Thyroid gland (tissue), 4 donors: ENCODE data around the gene ANK3.

Source experiments
- POLR2A ChIP-seq, 2 donors: fragments of 450-650 bp; IDR thresholded peaks; one replicate each; pipeline ENCODE4 v1.6.1; 2017; ENCODE audit warnings: antibody characterized with exemption in 2 of 2, mild to moderate bottlenecking in 2 of 2, moderate library complexity in 1 of 2
- TF ChIP-seq, protein P1 (sequence below), 6 experiments: fragments of 200-600 bp in 3 of 6; fragments of 450-650 bp in 3 of 6; sonication (generic) in 3 of 6; IDR thresholded peaks; one replicate each; pipeline ENCODE4 v1.5.1; 2016 to 2019; ENCODE audit warnings: antibody characterized with exemption in 6 of 6, mild to moderate bottlenecking in 2 of 6, inconsistent platforms in 1 of 6, moderate library complexity in 1 of 6

DNA sequence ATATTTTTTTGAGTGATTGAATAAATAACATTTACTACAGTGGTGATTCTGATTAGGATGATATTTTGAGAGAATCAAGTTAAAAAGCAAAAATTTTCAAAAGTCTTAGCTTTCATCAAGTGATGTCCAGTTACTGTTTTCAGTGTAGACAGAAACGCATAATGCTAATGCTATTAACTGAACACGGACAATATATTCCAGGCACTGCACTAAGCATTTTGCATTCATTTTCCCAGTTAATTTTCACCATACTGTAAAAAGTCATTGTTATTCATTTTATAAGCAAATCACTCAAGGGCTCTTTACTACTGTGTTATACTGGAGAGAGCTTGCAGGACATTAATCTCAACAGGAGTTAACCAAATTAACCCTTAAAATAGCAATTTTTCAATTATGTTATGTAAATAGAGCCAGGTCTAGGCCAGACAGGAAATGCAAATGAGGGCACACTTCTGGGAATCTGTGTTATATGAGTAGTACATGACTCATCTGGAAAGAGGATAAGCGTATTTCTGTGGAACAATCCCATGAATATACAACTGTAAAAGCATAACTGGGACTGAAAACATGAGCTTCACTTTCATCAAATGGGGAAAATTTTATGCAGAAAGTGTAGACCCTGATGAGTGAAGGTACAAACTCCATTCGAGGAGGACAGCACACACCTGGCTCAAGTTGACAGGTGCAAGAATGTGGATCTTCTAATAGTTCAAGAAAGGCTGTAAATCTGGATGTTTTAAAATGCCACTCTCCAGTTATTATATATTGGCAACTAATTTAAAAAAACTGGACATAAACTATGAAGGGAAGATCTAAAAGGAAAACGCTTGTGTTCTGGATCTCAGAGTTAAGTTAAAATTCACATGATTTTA lies 75.4 kb downstream of the ANK3 start:
- TF ChIP-seq, protein P1, sequence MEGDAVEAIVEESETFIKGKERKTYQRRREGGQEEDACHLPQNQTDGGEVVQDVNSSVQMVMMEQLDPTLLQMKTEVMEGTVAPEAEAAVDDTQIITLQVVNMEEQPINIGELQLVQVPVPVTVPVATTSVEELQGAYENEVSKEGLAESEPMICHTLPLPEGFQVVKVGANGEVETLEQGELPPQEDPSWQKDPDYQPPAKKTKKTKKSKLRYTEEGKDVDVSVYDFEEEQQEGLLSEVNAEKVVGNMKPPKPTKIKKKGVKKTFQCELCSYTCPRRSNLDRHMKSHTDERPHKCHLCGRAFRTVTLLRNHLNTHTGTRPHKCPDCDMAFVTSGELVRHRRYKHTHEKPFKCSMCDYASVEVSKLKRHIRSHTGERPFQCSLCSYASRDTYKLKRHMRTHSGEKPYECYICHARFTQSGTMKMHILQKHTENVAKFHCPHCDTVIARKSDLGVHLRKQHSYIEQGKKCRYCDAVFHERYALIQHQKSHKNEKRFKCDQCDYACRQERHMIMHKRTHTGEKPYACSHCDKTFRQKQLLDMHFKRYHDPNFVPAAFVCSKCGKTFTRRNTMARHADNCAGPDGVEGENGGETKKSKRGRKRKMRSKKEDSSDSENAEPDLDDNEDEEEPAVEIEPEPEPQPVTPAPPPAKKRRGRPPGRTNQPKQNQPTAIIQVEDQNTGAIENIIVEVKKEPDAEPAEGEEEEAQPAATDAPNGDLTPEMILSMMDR (IDR thresholded peaks at IDR 0.05) = no peak
- no peak for TF ChIP-seq POLR2A (IDR thresholded peaks at IDR 0.05)
